IPS-18a (cell line): Measurements from ENCODE around the gene SIGLEC5.

Source experiments
- H3K27ac ChIP-seq: one replicate; pipeline ENCODE4 v1.5.1; 2013; ENCODE audit warnings: low read length
- H3K27me3 ChIP-seq: one replicate; pipeline ENCODE4 v1.6.1; 2013; ENCODE audit warnings: mild to moderate bottlenecking, low read length; ENCODE audit not compliant: control insufficient read depth, insufficient read depth
- H3K36me3 ChIP-seq: one replicate; pipeline ENCODE4 v1.6.1; 2013; ENCODE audit warnings: low read depth, low read length; ENCODE audit not compliant: control insufficient read depth
- H3K4me1 ChIP-seq: one replicate; pipeline ENCODE4 v1.6.1; 2013; ENCODE audit warnings: low read depth, low read length; ENCODE audit not compliant: control insufficient read depth
- H3K4me3 ChIP-seq: one replicate; pipeline ENCODE4 v1.5.1; 2013; ENCODE audit warnings: low read length
- H3K9ac ChIP-seq: one replicate; pipeline ENCODE4 v1.6.1; 2013; ENCODE audit warnings: mild to moderate bottlenecking, low read length, moderate library complexity
- H3K9me3 ChIP-seq: one replicate; pipeline ENCODE4 v1.6.1; 2013; ENCODE audit warnings: low read depth, low read length; ENCODE audit not compliant: control insufficient read depth

SIGLEC5 gene

GRCh38 chr19:51595190-51596175 is 34.7 kb downstream of the SIGLEC5 start:
- Histone ChIP-seq H3K4me1 (no peaks in the 10 kb centered on the region), H3K27me3 (no peaks in the 10 kb centered on the region), H3K4me3 (peak overlapping the region; percentile 85), H3K27ac (no peak overlapping the region), H3K9ac (no peak overlapping the region), H3K36me3 (no peaks in the 10 kb centered on the region), H3K9me3 (no peaks in the 10 kb centered on the region)

GRCh38 chr19:51594774-51595109 is 35.5 kb downstream of the SIGLEC5 start:
- Histone ChIP-seq H3K4me3 (peak overlapping the region; percentile 85), H3K9me3 (no peaks in the 10 kb centered on the region), H3K27ac (no peak overlapping the region), H3K36me3 (no peaks in the 10 kb centered on the region), H3K4me1 (no peaks in the 10 kb centered on the region), H3K27me3 (no peaks in the 10 kb centered on the region), H3K9ac (no peak overlapping the region)

- Histone ChIP-seq H3K4me1 (no peaks in the 10 kb centered on the region), H3K9ac (peak overlapping the region; percentile 14), H3K27ac (no peak overlapping the region), H3K36me3 (no peaks in the 10 kb centered on the region), H3K27me3 (no peaks in the 10 kb centered on the region), H3K4me3 (peak overlapping the region; percentile 85), H3K9me3 (no peaks in the 10 kb centered on the region)
These were observed 36.0 kb downstream of the SIGLEC5 start for GRCh38 chr19:51593969-51594773.

GRCh38 chr19:51593138-51593890 is 36.9 kb downstream of the SIGLEC5 start:
- Histone ChIP-seq H3K9ac (no peak overlapping the region), H3K27ac (no peak overlapping the region), H3K27me3 (no peaks in the 10 kb centered on the region), H3K4me3 (peak overlapping the region; percentile 85), H3K36me3 (no peaks in the 10 kb centered on the region), H3K4me1 (no peaks in the 10 kb centered on the region), H3K9me3 (no peaks in the 10 kb centered on the region)

GRCh38 chr19:51592521-51592920 is 37.7 kb downstream of the SIGLEC5 start:
- H3K4me3 ChIP-seq, result no peak overlapping the region
- H3K36me3 ChIP-seq, result peaks cover 3% of the 10 kb centered on the region
- no peaks in the 10 kb centered on the region for H3K27me3 ChIP-seq
- no peak overlapping the region for H3K27ac ChIP-seq
- H3K4me1 ChIP-seq, result no peaks in the 10 kb centered on the region
- H3K9ac ChIP-seq, result no peak overlapping the region
- H3K9me3 ChIP-seq, result peaks cover 5% of the 10 kb centered on the region

GRCh38 chr19:51590441-51590840 is 39.8 kb downstream of the SIGLEC5 start:
- Histone ChIP-seq H3K9me3 (peaks cover 21% of the 10 kb centered on the region), H3K4me3 (no peak overlapping the region), H3K9ac (no peak overlapping the region), H3K27ac (no peak overlapping the region), H3K4me1 (no peaks in the 10 kb centered on the region), H3K27me3 (no peaks in the 10 kb centered on the region), H3K36me3 (peaks cover 19% of the 10 kb centered on the region)

- no peak overlapping the region for H3K9ac ChIP-seq
- H3K36me3 ChIP-seq, result peaks cover 25% of the 10 kb centered on the region
- H3K4me3 ChIP-seq, result no peak overlapping the region
- no peaks in the 10 kb centered on the region for H3K27me3 ChIP-seq
- no peaks in the 10 kb centered on the region for H3K4me1 ChIP-seq
- peaks cover 21% of the 10 kb centered on the region for H3K9me3 ChIP-seq
- H3K27ac ChIP-seq, result no peak overlapping the region
These were observed 40.7 kb downstream of the SIGLEC5 start for GRCh38 chr19:51589511-51589910.

- H3K36me3 ChIP-seq, result peaks cover 36% of the 10 kb centered on the region
- H3K27ac ChIP-seq, result no peak overlapping the region
- H3K27me3 ChIP-seq, result no peaks in the 10 kb centered on the region
- no peak overlapping the region for H3K9ac ChIP-seq
- H3K9me3 ChIP-seq, result peaks cover 21% of the 10 kb centered on the region
- no peak overlapping the region for H3K4me3 ChIP-seq
- no peaks in the 10 kb centered on the region for H3K4me1 ChIP-seq
These were observed 42.7 kb downstream of the SIGLEC5 start for GRCh38 chr19:51587264-51588191.

- no peaks in the 10 kb centered on the region for H3K4me1 ChIP-seq
- no peak overlapping the region for H3K27ac ChIP-seq
- no peak overlapping the region for H3K4me3 ChIP-seq
- no peaks in the 10 kb centered on the region for H3K27me3 ChIP-seq
- no peak overlapping the region for H3K9ac ChIP-seq
- H3K36me3 ChIP-seq, result peaks cover 40% of the 10 kb centered on the region
- H3K9me3 ChIP-seq, result peaks cover 21% of the 10 kb centered on the region
These were observed 43.4 kb downstream of the SIGLEC5 start for GRCh38 chr19:51586799-51587198.

- H3K36me3 ChIP-seq, result peaks cover 46% of the 10 kb centered on the region
- H3K4me3 ChIP-seq, result no peak overlapping the region
- no peak overlapping the region for H3K9ac ChIP-seq
- no peaks in the 10 kb centered on the region for H3K4me1 ChIP-seq
- H3K27me3 ChIP-seq, result no peaks in the 10 kb centered on the region
- peaks cover 21% of the 10 kb centered on the region for H3K9me3 ChIP-seq
- H3K27ac ChIP-seq, result no peak overlapping the region
These were observed 44.0 kb downstream of the SIGLEC5 start for GRCh38 chr19:51586103-51586728.
